Measurements from ENCODE around the gene BAIAP2L1. TPM values are rescaled to one million over a fixed set of nuclear protein-coding genes. Genes with fewer than 3 reads are reported as not detected.

BAIAP2L1 gene
- total and polyA plus RNA-seq, 9 of the 15 experiments (the other 6 are each of a cell fraction or from before 2014, with no cell fraction given): 4.2 to 29.8 (median 15.5) TPM

DNA sequence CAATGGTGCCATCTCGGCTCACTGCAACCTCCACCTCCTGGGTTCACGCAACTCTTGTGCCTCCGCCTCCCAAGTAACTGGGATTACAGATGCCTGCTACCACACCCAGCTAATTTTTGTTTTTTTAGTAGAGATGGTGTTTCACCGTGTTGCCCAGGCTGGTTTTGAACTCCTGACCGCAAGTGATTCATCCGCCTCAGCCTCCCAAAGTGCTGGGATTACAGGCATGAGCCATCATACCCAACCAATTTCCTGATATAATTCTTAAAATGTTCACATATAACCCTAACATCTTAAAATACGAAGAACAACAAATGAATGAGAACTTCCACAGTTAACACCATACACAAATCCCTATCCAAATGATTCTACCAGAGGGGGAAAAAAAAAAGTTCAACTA lies 31.2 kb downstream of the BAIAP2L1 start:
- WGBS (ENCODE audit: insufficient coverage, low coverage, missing lambda C conversion rate): 48% methylated on average over 4 of the region's 7 CpGs
- H4K20me1 ChIP-seq (replicated peaks; ENCODE audit: control insufficient read depth, insufficient read depth, low read length): no peaks in the 10 kb centered on the region
- H3K9me3 ChIP-seq (replicated peaks; ENCODE audit: control insufficient read depth, insufficient read depth, low read depth, low read length): no peaks in the 10 kb centered on the region
- peaks cover 0 to 8% of the 10 kb centered on the region in 2 experiments; a peak in 1 of 5 replicates for H3K27me3 ChIP-seq (ENCODE audit: control insufficient read depth in 2 of 2, insufficient read depth in 2 of 2, low read length in 2 of 2)
- ChIA-PET POLR2A (no interaction called here), CTCF (ENCODE audit: low intra/inter-chr PET ratio) (no interaction called here)
- H3K36me3 ChIP-seq (ENCODE audit: control insufficient read depth, insufficient read depth, low read length): no peaks in the 10 kb centered on the region
- no peak overlapping the region for H3K9ac ChIP-seq (ENCODE audit: insufficient read depth in 1 of 2, low read depth in 2 of 2, low read length in 2 of 2)
- no peak overlapping the region for H3K4me3 ChIP-seq
- no peak for DNase-seq (ENCODE audit: extremely low read depth in 1 of 4, low spot score in 3 of 4)
- H3K4me1 ChIP-seq (replicated peaks in 1 of 2; ENCODE audit: control insufficient read depth in 2 of 2, insufficient read depth in 2 of 2, low read length in 2 of 2): 0 out of 5 replicates have a peak, but pooled peaks cover 0 to 3% of the 10 kb centered on the region in 2 experiments
- H3K27ac ChIP-seq (ENCODE audit: extremely low read depth, low read depth, low read length): no peak overlapping the region
- H2AFZ ChIP-seq (ENCODE audit: low read depth, low read length): no peak overlapping the region
- ATAC-seq: no peak
- in situ Hi-C loops (cut with MboI): no loop called here
- no peaks in the 10 kb centered on the region for H3K79me2 ChIP-seq (ENCODE audit: control insufficient read depth, insufficient read depth, low read length)
- H3K4me2 ChIP-seq (ENCODE audit: insufficient read depth, low read length): no peak overlapping the region
- TF ChIP-seq, protein P1, sequence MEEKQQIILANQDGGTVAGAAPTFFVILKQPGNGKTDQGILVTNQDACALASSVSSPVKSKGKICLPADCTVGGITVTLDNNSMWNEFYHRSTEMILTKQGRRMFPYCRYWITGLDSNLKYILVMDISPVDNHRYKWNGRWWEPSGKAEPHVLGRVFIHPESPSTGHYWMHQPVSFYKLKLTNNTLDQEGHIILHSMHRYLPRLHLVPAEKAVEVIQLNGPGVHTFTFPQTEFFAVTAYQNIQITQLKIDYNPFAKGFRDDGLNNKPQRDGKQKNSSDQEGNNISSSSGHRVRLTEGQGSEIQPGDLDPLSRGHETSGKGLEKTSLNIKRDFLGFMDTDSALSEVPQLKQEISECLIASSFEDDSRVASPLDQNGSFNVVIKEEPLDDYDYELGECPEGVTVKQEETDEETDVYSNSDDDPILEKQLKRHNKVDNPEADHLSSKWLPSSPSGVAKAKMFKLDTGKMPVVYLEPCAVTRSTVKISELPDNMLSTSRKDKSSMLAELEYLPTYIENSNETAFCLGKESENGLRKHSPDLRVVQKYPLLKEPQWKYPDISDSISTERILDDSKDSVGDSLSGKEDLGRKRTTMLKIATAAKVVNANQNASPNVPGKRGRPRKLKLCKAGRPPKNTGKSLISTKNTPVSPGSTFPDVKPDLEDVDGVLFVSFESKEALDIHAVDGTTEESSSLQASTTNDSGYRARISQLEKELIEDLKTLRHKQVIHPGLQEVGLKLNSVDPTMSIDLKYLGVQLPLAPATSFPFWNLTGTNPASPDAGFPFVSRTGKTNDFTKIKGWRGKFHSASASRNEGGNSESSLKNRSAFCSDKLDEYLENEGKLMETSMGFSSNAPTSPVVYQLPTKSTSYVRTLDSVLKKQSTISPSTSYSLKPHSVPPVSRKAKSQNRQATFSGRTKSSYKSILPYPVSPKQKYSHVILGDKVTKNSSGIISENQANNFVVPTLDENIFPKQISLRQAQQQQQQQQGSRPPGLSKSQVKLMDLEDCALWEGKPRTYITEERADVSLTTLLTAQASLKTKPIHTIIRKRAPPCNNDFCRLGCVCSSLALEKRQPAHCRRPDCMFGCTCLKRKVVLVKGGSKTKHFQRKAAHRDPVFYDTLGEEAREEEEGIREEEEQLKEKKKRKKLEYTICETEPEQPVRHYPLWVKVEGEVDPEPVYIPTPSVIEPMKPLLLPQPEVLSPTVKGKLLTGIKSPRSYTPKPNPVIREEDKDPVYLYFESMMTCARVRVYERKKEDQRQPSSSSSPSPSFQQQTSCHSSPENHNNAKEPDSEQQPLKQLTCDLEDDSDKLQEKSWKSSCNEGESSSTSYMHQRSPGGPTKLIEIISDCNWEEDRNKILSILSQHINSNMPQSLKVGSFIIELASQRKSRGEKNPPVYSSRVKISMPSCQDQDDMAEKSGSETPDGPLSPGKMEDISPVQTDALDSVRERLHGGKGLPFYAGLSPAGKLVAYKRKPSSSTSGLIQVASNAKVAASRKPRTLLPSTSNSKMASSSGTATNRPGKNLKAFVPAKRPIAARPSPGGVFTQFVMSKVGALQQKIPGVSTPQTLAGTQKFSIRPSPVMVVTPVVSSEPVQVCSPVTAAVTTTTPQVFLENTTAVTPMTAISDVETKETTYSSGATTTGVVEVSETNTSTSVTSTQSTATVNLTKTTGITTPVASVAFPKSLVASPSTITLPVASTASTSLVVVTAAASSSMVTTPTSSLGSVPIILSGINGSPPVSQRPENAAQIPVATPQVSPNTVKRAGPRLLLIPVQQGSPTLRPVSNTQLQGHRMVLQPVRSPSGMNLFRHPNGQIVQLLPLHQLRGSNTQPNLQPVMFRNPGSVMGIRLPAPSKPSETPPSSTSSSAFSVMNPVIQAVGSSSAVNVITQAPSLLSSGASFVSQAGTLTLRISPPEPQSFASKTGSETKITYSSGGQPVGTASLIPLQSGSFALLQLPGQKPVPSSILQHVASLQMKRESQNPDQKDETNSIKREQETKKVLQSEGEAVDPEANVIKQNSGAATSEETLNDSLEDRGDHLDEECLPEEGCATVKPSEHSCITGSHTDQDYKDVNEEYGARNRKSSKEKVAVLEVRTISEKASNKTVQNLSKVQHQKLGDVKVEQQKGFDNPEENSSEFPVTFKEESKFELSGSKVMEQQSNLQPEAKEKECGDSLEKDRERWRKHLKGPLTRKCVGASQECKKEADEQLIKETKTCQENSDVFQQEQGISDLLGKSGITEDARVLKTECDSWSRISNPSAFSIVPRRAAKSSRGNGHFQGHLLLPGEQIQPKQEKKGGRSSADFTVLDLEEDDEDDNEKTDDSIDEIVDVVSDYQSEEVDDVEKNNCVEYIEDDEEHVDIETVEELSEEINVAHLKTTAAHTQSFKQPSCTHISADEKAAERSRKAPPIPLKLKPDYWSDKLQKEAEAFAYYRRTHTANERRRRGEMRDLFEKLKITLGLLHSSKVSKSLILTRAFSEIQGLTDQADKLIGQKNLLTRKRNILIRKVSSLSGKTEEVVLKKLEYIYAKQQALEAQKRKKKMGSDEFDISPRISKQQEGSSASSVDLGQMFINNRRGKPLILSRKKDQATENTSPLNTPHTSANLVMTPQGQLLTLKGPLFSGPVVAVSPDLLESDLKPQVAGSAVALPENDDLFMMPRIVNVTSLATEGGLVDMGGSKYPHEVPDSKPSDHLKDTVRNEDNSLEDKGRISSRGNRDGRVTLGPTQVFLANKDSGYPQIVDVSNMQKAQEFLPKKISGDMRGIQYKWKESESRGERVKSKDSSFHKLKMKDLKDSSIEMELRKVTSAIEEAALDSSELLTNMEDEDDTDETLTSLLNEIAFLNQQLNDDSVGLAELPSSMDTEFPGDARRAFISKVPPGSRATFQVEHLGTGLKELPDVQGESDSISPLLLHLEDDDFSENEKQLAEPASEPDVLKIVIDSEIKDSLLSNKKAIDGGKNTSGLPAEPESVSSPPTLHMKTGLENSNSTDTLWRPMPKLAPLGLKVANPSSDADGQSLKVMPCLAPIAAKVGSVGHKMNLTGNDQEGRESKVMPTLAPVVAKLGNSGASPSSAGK (IDR thresholded peaks at IDR 0.05): no peak
- TF ChIP-seq, protein P2, sequence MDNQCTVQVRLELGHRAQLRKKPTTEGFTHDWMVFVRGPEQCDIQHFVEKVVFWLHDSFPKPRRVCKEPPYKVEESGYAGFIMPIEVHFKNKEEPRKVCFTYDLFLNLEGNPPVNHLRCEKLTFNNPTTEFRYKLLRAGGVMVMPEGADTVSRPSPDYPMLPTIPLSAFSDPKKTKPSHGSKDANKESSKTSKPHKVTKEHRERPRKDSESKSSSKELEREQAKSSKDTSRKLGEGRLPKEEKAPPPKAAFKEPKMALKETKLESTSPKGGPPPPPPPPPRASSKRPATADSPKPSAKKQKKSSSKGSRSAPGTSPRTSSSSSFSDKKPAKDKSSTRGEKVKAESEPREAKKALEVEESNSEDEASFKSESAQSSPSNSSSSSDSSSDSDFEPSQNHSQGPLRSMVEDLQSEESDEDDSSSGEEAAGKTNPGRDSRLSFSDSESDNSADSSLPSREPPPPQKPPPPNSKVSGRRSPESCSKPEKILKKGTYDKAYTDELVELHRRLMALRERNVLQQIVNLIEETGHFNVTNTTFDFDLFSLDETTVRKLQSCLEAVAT (IDR thresholded peaks at IDR 0.05): no peak
- no peak for TF ChIP-seq BRD4 (IDR thresholded peaks at IDR 0.05)
- TF ChIP-seq ZNF780A (CRISPR knock-in tag; IDR thresholded peaks at IDR 0.05): no peak
- TF ChIP-seq PHTF2 (CRISPR knock-in tag; IDR thresholded peaks at IDR 0.05): no peak
- TF ChIP-seq NR2C1 (IDR thresholded peaks at IDR 0.05): no peak
- TF ChIP-seq NR2C1 (tag; IDR thresholded peaks at IDR 0.05): no peak
- no peaks in the 10 kb centered on the region for H3K9me1 ChIP-seq (ENCODE audit: control insufficient read depth, insufficient read depth, low read length)
- FAIRE-seq: no peak
- intact Hi-C loops (cut with micrococcal nuclease): no loop called here
- BruUV-seq (replicated peaks): no TSS peak
